GM23338 (cell line): ENCODE data around the gene LRRC37B. TPM values are rescaled to one million over a fixed set of nuclear protein-coding genes. Genes with fewer than 3 reads are reported as not detected.

Experiments
- ATAC-seq: fragments of 200-7000 bp; cut with Tn5 transposase; 3 replicates; pipeline ENCODE4 v1.9.1; 2020
- DNase-seq: peaks from one replicate; pipeline ENCODE4 v3.0.0-alpha.2; 2015; ENCODE audit warnings: low spot score
- H2AFZ ChIP-seq: fragments of 200-600 bp; sonication (generic); 2 replicates; pipeline ENCODE4 v1.8.0; 2016; ENCODE audit warnings: antibody characterized with exemption, mild to moderate bottlenecking, moderate library complexity
- H3F3A ChIP-seq: fragments of 200-600 bp; sonication (generic); replicated peaks from 2 replicates; pipeline ENCODE4 v1.8.0; 2017; ENCODE audit warnings: antibody characterized with exemption, mixed run types, low read depth
- H3K27ac ChIP-seq: fragments of 200-600 bp; sonication (generic); 2 replicates; pipeline ENCODE4 v1.6.1; 2016; ENCODE audit warnings: low read depth
- H3K27me3 ChIP-seq: fragments of 200-600 bp; sonication (generic); 2 replicates; pipeline ENCODE4 v1.8.0; 2016; ENCODE audit warnings: mild to moderate bottlenecking, mixed run types, moderate library complexity; ENCODE audit not compliant: insufficient read depth
- H3K36me3 ChIP-seq: fragments of 200-600 bp; sonication (generic); 2 replicates; pipeline ENCODE4 v1.8.0; 2016; ENCODE audit warnings: mild to moderate bottlenecking; ENCODE audit not compliant: insufficient read depth
- H3K4me1 ChIP-seq: fragments of 200-600 bp; sonication (generic); 2 replicates; pipeline ENCODE4 v1.8.0; 2016; ENCODE audit warnings: mild to moderate bottlenecking, moderate library complexity; ENCODE audit not compliant: insufficient read depth
- H3K4me2 ChIP-seq: fragments of 200-600 bp; sonication (generic); 2 replicates; pipeline ENCODE4 v1.7.1; 2017; ENCODE audit warnings: mixed run types
- H3K4me3 ChIP-seq: fragments of 200-600 bp; sonication (generic); 2 replicates; pipeline ENCODE4 v1.6.1; 2016; ENCODE audit warnings: mixed run types
- H3K79me2 ChIP-seq: fragments of 200-600 bp; sonication (generic); replicated peaks from 2 replicates; pipeline ENCODE4 v1.8.0; 2017; ENCODE audit warnings: mild to moderate bottlenecking; ENCODE audit not compliant: insufficient read depth
- H3K9me2 ChIP-seq: fragments of 200-600 bp; sonication (generic); 2 replicates; pipeline ENCODE4 v1.8.0; 2017; ENCODE audit not compliant: insufficient read depth
- H4K20me1 ChIP-seq: fragments of 200-600 bp; sonication (generic); replicated peaks from 2 replicates; pipeline ENCODE4 v1.8.0; 2017; ENCODE audit warnings: mild to moderate bottlenecking; ENCODE audit not compliant: insufficient read depth
- H3K27ac Mint-ChIP-seq: 2 replicates; pipeline ENCODE4 v1.8.0; 2020; ENCODE audit warnings: inconsistent platforms, mild to moderate bottlenecking, moderate library complexity, mixed read lengths
- H3K27me3 Mint-ChIP-seq: 3 replicates; pipeline ENCODE4 v1.8.0; 2022; ENCODE audit warnings: low read depth, mild to moderate bottlenecking, moderate library complexity, mixed read lengths, inconsistent platforms; ENCODE audit not compliant: insufficient read depth, poor library complexity
- H3K36me3 Mint-ChIP-seq: 3 replicates; pipeline ENCODE4 v1.8.0; 2021; ENCODE audit warnings: low read depth, mild to moderate bottlenecking, inconsistent platforms, moderate library complexity, mixed read lengths
- H3K4me1 Mint-ChIP-seq: 3 replicates; pipeline ENCODE4 v1.8.0; 2020; ENCODE audit warnings: mild to moderate bottlenecking, inconsistent platforms, mixed read lengths
- H3K4me3 Mint-ChIP-seq: 3 replicates; pipeline ENCODE4 v1.8.0; 2021; ENCODE audit warnings: moderate library complexity, mild to moderate bottlenecking, inconsistent platforms, mixed read lengths
- H3K9me3 Mint-ChIP-seq: 3 replicates; pipeline ENCODE4 v1.8.0; 2020; ENCODE audit warnings: moderate library complexity, mild to moderate bottlenecking, inconsistent platforms, mixed read lengths
- CREB1 ChIP-seq: fragments of 250-450 bp; sonication (Bioruptor Pico); IDR thresholded peaks from 2 replicates; pipeline ENCODE4 v1.5.0; 2020; ENCODE audit warnings: low read depth, mild to moderate bottlenecking, moderate library complexity
- CTCF ChIP-seq, 2 experiments: fragments of 200-600 bp in 1 of 2; sonication (generic) in 1 of 2; conservative IDR thresholded peaks; 2 replicates each; pipeline versions ENCODE4 v1.5.1 to v1.6.1; 2016 to 2017; ENCODE audit warnings: antibody characterized with exemption in 2 of 2, low read depth in 2 of 2, mild to moderate bottlenecking in 2 of 2, moderate library complexity in 1 of 2
- ETS1 ChIP-seq: IDR thresholded peaks from 2 replicates; pipeline ENCODE4 v1.6.1; 2016; ENCODE audit warnings: antibody characterized with exemption
- EZH2 ChIP-seq: fragments of 200-600 bp; sonication (generic); IDR thresholded peaks from one replicate; pipeline ENCODE4 v1.8.0; 2017; ENCODE audit warnings: antibody characterized with exemption, mild to moderate bottlenecking, low read depth; ENCODE audit not compliant: unreplicated experiment
- EZH2phosphoT487 ChIP-seq: fragments of 200-600 bp; sonication (generic); IDR thresholded peaks from one replicate; pipeline ENCODE4 v1.8.1; 2018; ENCODE audit warnings: antibody characterized with exemption; ENCODE audit not compliant: unreplicated experiment
- JUNB ChIP-seq: IDR thresholded peaks from one replicate; pipeline ENCODE4 v1.6.1; 2016; ENCODE audit warnings: antibody characterized with exemption; ENCODE audit not compliant: unreplicated experiment
- NANOG ChIP-seq: IDR thresholded peaks from 2 replicates; pipeline ENCODE4 v1.6.1; 2016; ENCODE audit warnings: antibody characterized with exemption, borderline replicate concordance
- POLR2AphosphoS5 ChIP-seq: IDR thresholded peaks from 2 replicates; pipeline ENCODE4 v1.6.1; 2016; ENCODE audit warnings: antibody characterized with exemption, low read depth
- REST ChIP-seq: IDR thresholded peaks from one replicate; pipeline ENCODE4 v1.6.1; 2018; ENCODE audit warnings: antibody characterized with exemption; ENCODE audit not compliant: unreplicated experiment
- STAT1 ChIP-seq: IDR thresholded peaks from one replicate; pipeline ENCODE4 v1.6.1; 2016; ENCODE audit warnings: antibody characterized with exemption; ENCODE audit not compliant: unreplicated experiment
- ZNF114 ChIP-seq: fragments of 250-450 bp; sonication (Bioruptor Pico); IDR thresholded peaks from 2 replicates; pipeline ENCODE4 v1.5.0; 2020; ENCODE audit warnings: mild to moderate bottlenecking, moderate library complexity
- ZNF331 ChIP-seq: fragments of 250-450 bp; sonication (Bioruptor Pico); IDR thresholded peaks from 2 replicates; pipeline ENCODE4 v1.5.0; 2020; ENCODE audit warnings: low read depth, mild to moderate bottlenecking, moderate library complexity
- ZNF462 ChIP-seq: fragments of 250-450 bp; sonication (Bioruptor Pico); IDR thresholded peaks from 2 replicates; pipeline ENCODE4 v1.5.0; 2020; ENCODE audit warnings: mild to moderate bottlenecking, moderate library complexity
- polyA plus RNA-seq: library from polyadenylated mRNA; unstranded; fragments of >200 nt; fragmentation: Nextera tagmentation; extraction: Ambion mirVana; gene quantifications from 2 replicates; pipeline ENCODE4 v1.2.1, GENCODE V29; 2016
- total RNA-seq: library from RNA; depleted of rRNA; stranded (reverse); fragments of >200 nt; shearing (Covaris generic); gene quantifications from 2 replicates; pipeline ENCODE4 v1.2.3, GENCODE V29; 2014

The LRRC37B gene
- total and polyA plus RNA-seq, 2 experiments from 2014 or later, result 21.4 to 24.3 TPM

GRCh38 chr17:32099686-32100085 is 92.5 kb downstream of the LRRC37B start:
- Histone ChIP-seq H2AFZ (no peak overlapping the region), H3K9me2 (no peaks in the 10 kb centered on the region), H3K4me3 (no peak overlapping the region), H3K27me3 (no peaks in the 10 kb centered on the region), H3K79me2 (no peaks in the 10 kb centered on the region), H4K20me1 (no peaks in the 10 kb centered on the region), H3K4me1 (peaks cover 21% of the 10 kb centered on the region), H3F3A (0 out of 2 replicates have a peak, but pooled peaks cover 4% of the 10 kb centered on the region), H3K27ac (no peak overlapping the region), H3K4me2 (no peak overlapping the region), H3K36me3 (no peaks in the 10 kb centered on the region)
- Mint-ChIP-seq H3K36me3 (no peaks in the 10 kb centered on the region), H3K9me3 (no peaks in the 10 kb centered on the region), H3K27ac (no peak overlapping the region), H3K27me3 (peaks cover 13% of the 10 kb centered on the region), H3K4me3 (no peak overlapping the region), H3K4me1 (peaks cover 24% of the 10 kb centered on the region)
- DNase-seq (no peak), ATAC-seq (no peak)
- TF ChIP-seq STAT1 (no peak), ZNF114 (CRISPR knock-in tag) (no peak), ZNF331 (CRISPR knock-in tag) (no peak), CTCF (conservative IDR thresholded peaks at IDR 0.05; ENCODE audit: low read depth in 2 of 2) (no peak), EZH2 (no peak), CREB1 (CRISPR knock-in tag) (no peak), JUNB (no peak), ETS1 (no peak), EZH2phosphoT487 (no peak), NANOG (no peak), POLR2AphosphoS5 (no peak), REST (no peak), ZNF462 (CRISPR knock-in tag) (no peak)
